SU-DHL-6 (cell line): Measurements from ENCODE around the gene CACFD1.

Experiments
- H2AFZ ChIP-seq: fragments of 200-600 bp; sonication (generic); 2 replicates; pipeline ENCODE4 v1.6.1; 2014; ENCODE audit warnings: low read depth, mild to moderate bottlenecking, moderate library complexity, mixed read lengths, antibody characterized with exemption, low read length; ENCODE audit not compliant: severe bottlenecking
- H3F3A ChIP-seq: fragments of 200-600 bp; shearing (Covaris generic); 2 replicates; pipeline ENCODE4 v1.6.0; 2016; ENCODE audit warnings: antibody characterized with exemption, mild to moderate bottlenecking; ENCODE audit not compliant: insufficient read depth
- H3K27ac ChIP-seq: fragments of 200-600 bp; sonication (generic); 2 replicates; pipeline ENCODE4 v1.5.1; 2016; ENCODE audit warnings: low read depth, mild to moderate bottlenecking, low read length, moderate library complexity, mixed read lengths
- H3K27me3 ChIP-seq: fragments of 200-600 bp; sonication (generic), shearing (Covaris generic); 2 replicates; pipeline ENCODE4 v1.6.0; 2014; ENCODE audit warnings: mild to moderate bottlenecking, low read length
- H3K36me3 ChIP-seq: fragments of 200-600 bp; sonication (generic); 2 replicates; pipeline ENCODE4 v1.6.1; 2014; ENCODE audit warnings: mild to moderate bottlenecking, low read length, mixed read lengths
- H3K4me2 ChIP-seq: fragments of 300-600, 200-600 bp; shearing (Covaris generic), sonication (generic); 2 replicates; pipeline ENCODE4 v1.6.0; 2014; ENCODE audit warnings: low read length, low read depth, mild to moderate bottlenecking; ENCODE audit not compliant: poor library complexity, severe bottlenecking
- H3K4me3 ChIP-seq: fragments of 200-600 bp; sonication (generic); 2 replicates; pipeline ENCODE4 v1.5.1; 2014; ENCODE audit warnings: antibody characterized with exemption, low read length, mild to moderate bottlenecking, mixed read lengths; ENCODE audit not compliant: insufficient read depth, poor library complexity, severe bottlenecking
- H3K79me2 ChIP-seq: fragments of 200-600 bp; sonication (generic); 2 replicates; pipeline ENCODE4 v1.6.1; 2014; ENCODE audit warnings: mild to moderate bottlenecking, low read length, moderate library complexity; ENCODE audit not compliant: insufficient read depth
- H3K9ac ChIP-seq: fragments of 200-600 bp; sonication (generic); 2 replicates; pipeline ENCODE4 v1.7.0; 2014; ENCODE audit warnings: mild to moderate bottlenecking, low read length
- H3K9me2 ChIP-seq: fragments of 200-600 bp; sonication (generic); replicated peaks from 2 replicates; pipeline ENCODE4 v1.6.1; 2014; ENCODE audit warnings: low read length; ENCODE audit not compliant: insufficient read depth
- H3K9me3 ChIP-seq: fragments of 200-600 bp; sonication (generic); 2 replicates; pipeline ENCODE4 v1.6.1; 2014; ENCODE audit warnings: low read length, mixed read lengths; ENCODE audit not compliant: insufficient read depth
- H4K20me1 ChIP-seq: fragments of 200-600 bp; sonication (generic); 2 replicates; pipeline ENCODE4 v1.6.1; 2014; ENCODE audit warnings: low read depth, mild to moderate bottlenecking, antibody characterized with exemption, low read length, moderate library complexity, mixed read lengths
- EZH2phosphoT487 ChIP-seq: fragments of 200-600 bp; sonication (generic), shearing (Covaris generic); conservative IDR thresholded peaks from 2 replicates; pipeline ENCODE4 v1.6.1; 2018; ENCODE audit warnings: mild to moderate bottlenecking, antibody characterized with exemption, low read length, moderate library complexity, mixed read lengths
- TF ChIP-seq, protein P1 (sequence below): fragments of 200-600 bp; sonication (generic); IDR thresholded peaks from one replicate; pipeline ENCODE4 v1.5.1; 2017; ENCODE audit warnings: antibody characterized with exemption, mild to moderate bottlenecking, low read length, moderate library complexity; ENCODE audit not compliant: insufficient read depth, poor library complexity, severe bottlenecking

The CACFD1 gene

GRCh38 chr9:133516256-133516960 lies 56.6 kb downstream of the CACFD1 start:
- Histone ChIP-seq H3F3A (no peaks in the 10 kb centered on the region), H3K36me3 (no peaks in the 10 kb centered on the region), H3K4me3 (no peak overlapping the region), H3K9ac (no peak overlapping the region), H3K27ac (no peak overlapping the region), H3K79me2 (no peaks in the 10 kb centered on the region), H3K27me3 (no peaks in the 10 kb centered on the region), H2AFZ (no peak overlapping the region), H4K20me1 (no peaks in the 10 kb centered on the region), H3K4me2 (no peak overlapping the region), H3K9me3 (no peaks in the 10 kb centered on the region), H3K9me2 (no peaks in the 10 kb centered on the region)
- TF ChIP-seq EZH2phosphoT487 = no peak
- TF ChIP-seq, protein P1, sequence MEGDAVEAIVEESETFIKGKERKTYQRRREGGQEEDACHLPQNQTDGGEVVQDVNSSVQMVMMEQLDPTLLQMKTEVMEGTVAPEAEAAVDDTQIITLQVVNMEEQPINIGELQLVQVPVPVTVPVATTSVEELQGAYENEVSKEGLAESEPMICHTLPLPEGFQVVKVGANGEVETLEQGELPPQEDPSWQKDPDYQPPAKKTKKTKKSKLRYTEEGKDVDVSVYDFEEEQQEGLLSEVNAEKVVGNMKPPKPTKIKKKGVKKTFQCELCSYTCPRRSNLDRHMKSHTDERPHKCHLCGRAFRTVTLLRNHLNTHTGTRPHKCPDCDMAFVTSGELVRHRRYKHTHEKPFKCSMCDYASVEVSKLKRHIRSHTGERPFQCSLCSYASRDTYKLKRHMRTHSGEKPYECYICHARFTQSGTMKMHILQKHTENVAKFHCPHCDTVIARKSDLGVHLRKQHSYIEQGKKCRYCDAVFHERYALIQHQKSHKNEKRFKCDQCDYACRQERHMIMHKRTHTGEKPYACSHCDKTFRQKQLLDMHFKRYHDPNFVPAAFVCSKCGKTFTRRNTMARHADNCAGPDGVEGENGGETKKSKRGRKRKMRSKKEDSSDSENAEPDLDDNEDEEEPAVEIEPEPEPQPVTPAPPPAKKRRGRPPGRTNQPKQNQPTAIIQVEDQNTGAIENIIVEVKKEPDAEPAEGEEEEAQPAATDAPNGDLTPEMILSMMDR = no peak

- Histone ChIP-seq H3K4me2 (no peak overlapping the region), H2AFZ (no peak overlapping the region), H3K27ac (no peak overlapping the region), H3K27me3 (no peaks in the 10 kb centered on the region), H3K9ac (no peak overlapping the region), H3K9me3 (no peaks in the 10 kb centered on the region), H3K9me2 (no peaks in the 10 kb centered on the region), H3K4me3 (no peak overlapping the region), H3K79me2 (no peaks in the 10 kb centered on the region), H3F3A (no peaks in the 10 kb centered on the region), H3K36me3 (no peaks in the 10 kb centered on the region), H4K20me1 (no peaks in the 10 kb centered on the region)
- no peak for TF ChIP-seq EZH2phosphoT487
- TF ChIP-seq, protein P1 = no peak
Observed at GRCh38 chr9:133516961-133517350, 57.2 kb downstream of the CACFD1 start.

DNA sequence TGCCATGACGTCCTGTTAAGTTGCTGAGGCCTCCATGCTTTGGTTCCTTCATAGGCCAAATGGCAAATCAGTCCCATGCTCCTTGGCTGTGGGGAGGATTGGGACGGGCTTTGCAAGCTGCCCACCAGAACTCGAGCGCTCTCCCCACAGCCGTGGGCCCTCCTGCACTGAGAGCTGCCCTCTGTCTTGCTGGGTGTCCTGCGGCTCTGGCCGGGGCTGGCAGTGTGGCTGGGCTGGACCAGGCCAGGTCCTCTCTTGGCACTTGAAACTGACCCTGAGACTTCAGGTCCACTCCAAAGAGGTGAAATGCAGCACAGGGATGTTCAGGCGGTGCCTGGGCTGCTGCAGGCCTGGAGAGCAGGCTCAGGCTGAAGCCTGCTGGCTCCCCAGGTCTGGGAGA lies 57.9 kb downstream of the CACFD1 start:
- Histone ChIP-seq H3K9ac (no peak overlapping the region), H4K20me1 (no peaks in the 10 kb centered on the region), H3K9me3 (no peaks in the 10 kb centered on the region), H3K9me2 (no peaks in the 10 kb centered on the region), H3K27me3 (no peaks in the 10 kb centered on the region), H3K27ac (no peak overlapping the region), H3K4me3 (no peak overlapping the region), H3K4me2 (no peak overlapping the region), H3F3A (no peaks in the 10 kb centered on the region), H3K36me3 (no peaks in the 10 kb centered on the region), H2AFZ (no peak overlapping the region), H3K79me2 (no peaks in the 10 kb centered on the region)
- TF ChIP-seq EZH2phosphoT487 = no peak
- TF ChIP-seq, protein P1 = no peak
